ENCODE results near the gene FLVCR1.
"Not testable (repeated sequence)": the region's sequence is repeated elsewhere in the genome, so short reads cannot be mapped to it uniquely, and the experiment has no call there.

Gene FLVCR1

GRCh38 chr1:212852105-212852688 is 5.9 kb upstream of the FLVCR1 start:
- TF ChIP-seq ZFX (IDR thresholded peaks at IDR 0.05) = no peak
- TF ChIP-seq, protein P1, sequence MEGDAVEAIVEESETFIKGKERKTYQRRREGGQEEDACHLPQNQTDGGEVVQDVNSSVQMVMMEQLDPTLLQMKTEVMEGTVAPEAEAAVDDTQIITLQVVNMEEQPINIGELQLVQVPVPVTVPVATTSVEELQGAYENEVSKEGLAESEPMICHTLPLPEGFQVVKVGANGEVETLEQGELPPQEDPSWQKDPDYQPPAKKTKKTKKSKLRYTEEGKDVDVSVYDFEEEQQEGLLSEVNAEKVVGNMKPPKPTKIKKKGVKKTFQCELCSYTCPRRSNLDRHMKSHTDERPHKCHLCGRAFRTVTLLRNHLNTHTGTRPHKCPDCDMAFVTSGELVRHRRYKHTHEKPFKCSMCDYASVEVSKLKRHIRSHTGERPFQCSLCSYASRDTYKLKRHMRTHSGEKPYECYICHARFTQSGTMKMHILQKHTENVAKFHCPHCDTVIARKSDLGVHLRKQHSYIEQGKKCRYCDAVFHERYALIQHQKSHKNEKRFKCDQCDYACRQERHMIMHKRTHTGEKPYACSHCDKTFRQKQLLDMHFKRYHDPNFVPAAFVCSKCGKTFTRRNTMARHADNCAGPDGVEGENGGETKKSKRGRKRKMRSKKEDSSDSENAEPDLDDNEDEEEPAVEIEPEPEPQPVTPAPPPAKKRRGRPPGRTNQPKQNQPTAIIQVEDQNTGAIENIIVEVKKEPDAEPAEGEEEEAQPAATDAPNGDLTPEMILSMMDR (conservative IDR thresholded peaks at IDR 0.05) = no peak
- H3K27ac ChIP-seq = no peak overlapping the region

DNA sequence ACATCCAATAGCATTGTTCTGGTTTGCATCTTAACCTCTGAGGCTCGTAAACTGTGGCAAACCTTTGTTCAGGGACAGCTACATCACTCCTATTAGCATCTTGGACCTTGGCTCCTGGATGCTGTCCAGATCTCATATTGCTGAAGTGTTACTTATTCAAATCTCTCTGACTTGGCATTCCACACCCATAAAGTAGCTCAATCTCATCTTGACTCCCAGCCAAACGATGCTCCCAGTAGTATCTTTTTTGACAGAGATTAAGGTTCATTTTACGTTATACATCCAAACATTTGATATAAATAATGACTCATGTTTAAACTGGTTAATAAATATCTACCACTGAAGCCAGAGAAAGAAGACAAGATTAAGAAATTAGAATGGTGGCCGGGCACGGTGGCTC is 4.4 kb upstream of the FLVCR1 start:
- TF ChIP-seq ZFX (IDR thresholded peaks at IDR 0.05) = no peak
- TF ChIP-seq, protein P1 (conservative IDR thresholded peaks at IDR 0.05) = no peak
- no peak overlapping the region for H3K27ac ChIP-seq

DNA sequence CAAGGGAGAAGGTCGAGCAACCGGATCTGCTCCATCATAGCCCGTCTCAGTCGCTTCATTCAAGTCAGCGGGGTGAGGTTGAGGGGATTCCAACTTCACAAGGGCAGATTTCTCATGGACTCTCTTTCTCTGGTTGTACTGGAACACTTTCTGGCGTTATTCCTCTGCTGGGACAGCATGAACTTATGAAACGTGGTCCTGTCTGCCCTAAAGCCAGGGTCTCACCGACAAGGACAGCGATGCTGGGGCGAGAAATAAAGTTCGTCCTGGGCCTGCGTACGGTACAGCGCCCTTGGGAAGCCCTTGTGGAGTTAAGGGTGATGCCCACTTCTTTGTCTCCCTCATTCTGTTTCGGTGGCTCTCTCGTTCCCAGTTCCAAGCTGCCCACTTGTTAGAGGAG is 1.3 kb upstream of the FLVCR1 start:
- TF ChIP-seq, protein P1 (conservative IDR thresholded peaks at IDR 0.05) = no peak
- TF ChIP-seq ZFX (IDR thresholded peaks at IDR 0.05) = no peak
- peak overlapping the region; percentile 86 for H3K27ac ChIP-seq

DNA sequence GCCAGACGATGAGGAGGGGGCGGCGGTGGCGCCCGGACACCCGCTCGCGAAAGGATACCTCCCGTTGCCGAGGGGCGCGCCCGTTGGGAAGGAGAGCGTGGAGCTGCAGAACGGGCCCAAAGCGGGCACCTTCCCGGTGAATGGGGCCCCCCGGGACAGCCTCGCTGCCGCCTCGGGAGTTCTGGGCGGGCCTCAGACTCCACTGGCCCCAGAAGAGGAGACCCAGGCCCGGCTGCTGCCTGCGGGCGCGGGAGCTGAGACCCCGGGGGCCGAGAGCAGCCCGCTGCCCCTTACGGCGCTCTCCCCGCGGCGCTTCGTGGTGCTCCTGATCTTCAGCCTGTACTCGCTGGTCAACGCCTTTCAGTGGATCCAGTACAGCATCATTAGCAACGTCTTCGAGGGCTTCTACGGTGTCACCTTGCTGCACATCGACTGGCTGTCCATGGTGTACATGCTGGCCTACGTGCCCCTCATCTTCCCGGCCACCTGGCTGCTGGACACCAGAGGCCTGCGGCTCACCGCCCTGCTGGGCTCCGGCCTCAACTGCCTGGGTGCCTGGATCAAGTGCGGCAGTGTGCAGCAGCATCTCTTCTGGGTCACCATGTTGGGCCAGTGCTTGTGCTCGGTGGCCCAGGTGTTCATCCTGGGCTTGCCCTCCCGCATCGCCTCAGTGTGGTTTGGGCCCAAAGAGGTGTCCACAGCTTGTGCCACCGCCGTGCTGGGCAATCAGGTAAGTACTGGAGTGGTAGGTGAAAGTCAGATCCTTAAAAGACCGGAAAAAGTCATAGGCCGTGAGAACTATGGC is 588 bp downstream of the FLVCR1 start:
- TF ChIP-seq, protein P1 (conservative IDR thresholded peaks at IDR 0.05) = no peak
- TF ChIP-seq ZFX (IDR thresholded peaks at IDR 0.05) = peak; percentile 55
- peak overlapping the region; percentile 86 for H3K27ac ChIP-seq

GRCh38 chr1:212860713-212861581 is 2.9 kb downstream of the FLVCR1 start:
- H3K27ac ChIP-seq = no peak overlapping the region
- TF ChIP-seq ZFX (IDR thresholded peaks at IDR 0.05) = no peak
- TF ChIP-seq, protein P1 (conservative IDR thresholded peaks at IDR 0.05) = no peak

GRCh38 chr1:212862111-212862690 is 4.1 kb downstream of the FLVCR1 start:
- no peak overlapping the region for H3K27ac ChIP-seq
- TF ChIP-seq ZFX (IDR thresholded peaks at IDR 0.05) = no peak
- TF ChIP-seq, protein P1 (conservative IDR thresholded peaks at IDR 0.05) = no peak

DNA sequence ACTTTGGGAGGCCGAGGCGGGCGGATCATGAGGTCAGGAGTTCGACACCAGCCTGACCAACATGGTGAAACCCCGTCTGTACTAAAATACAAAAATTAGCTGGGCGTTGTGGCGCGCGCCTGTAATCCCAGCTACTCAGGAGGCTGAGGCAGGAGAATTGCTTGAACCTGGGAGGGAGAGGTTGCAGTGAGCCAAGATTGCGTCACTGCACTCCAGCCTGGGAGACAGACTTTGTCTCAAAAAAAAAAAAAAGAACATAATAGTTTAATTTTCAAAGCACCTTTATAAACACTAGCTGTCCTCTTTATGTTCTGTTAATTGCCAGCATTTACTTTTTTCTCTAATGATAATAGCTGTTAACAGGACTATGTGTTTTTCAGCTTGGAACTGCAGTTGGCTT is 5.3 kb downstream of the FLVCR1 start:
- H3K27ac ChIP-seq = not testable (repeated sequence)
